H1 (cell line): ENCODE results near the gene CAPN13. TPM values are rescaled to one million over a fixed set of nuclear protein-coding genes. Genes with fewer than 3 reads are reported as not detected.

Experiments
- CTCF ChIA-PET: fragments of 300-600 bp; sonication (Branson Sonifier 250); formaldehyde crosslinking; loops from one replicate; lab custom pipeline; 2021; ENCODE audit not compliant: partially characterized antibody; lab: Charles Lee
- POLR2A ChIA-PET: fragments of 300-600 bp; sonication (Branson Sonifier 250); formaldehyde crosslinking; loops from one replicate; lab custom pipeline; 2021; ENCODE audit warnings: inconsistent platforms; ENCODE audit not compliant: partially characterized antibody; lab: Charles Lee
- DNase-seq, 2 experiments: peaks; one replicate each; pipeline versions ENCODE4 v3.0.0 to v3.0.0-alpha.2; 2010 to 2022; ENCODE audit warnings: low spot score in 2 of 2, low read depth in 1 of 2, mixed read lengths in 1 of 2
- FAIRE-seq: peaks from 2 replicates; lab custom pipeline; 2011; peaks lifted over from hg19 to GRCh38; lab: Jason Lieb, UNC
- H2AFZ ChIP-seq: 2 replicates; pipeline ENCODE4 v1.8.1; 2012; ENCODE audit warnings: low read length, inconsistent platforms
- H2AK5ac ChIP-seq: 2 replicates; pipeline ENCODE4 v1.6.1; 2013; ENCODE audit warnings: low read depth, low read length
- H2BK120ac ChIP-seq: replicated peaks from 2 replicates; pipeline ENCODE3; 2013; ENCODE audit warnings: low read depth, low read length, inconsistent platforms
- H2BK12ac ChIP-seq: 2 replicates; pipeline ENCODE4 v1.6.1; 2013; ENCODE audit warnings: low read depth, low read length
- H2BK15ac ChIP-seq: 2 replicates; pipeline ENCODE4 v1.6.1; 2013; ENCODE audit warnings: low read length
- H2BK20ac ChIP-seq: 2 replicates; pipeline ENCODE4 v1.6.1; 2013; ENCODE audit warnings: low read length
- H2BK5ac ChIP-seq: 2 replicates; pipeline ENCODE4 v1.6.1; 2013; ENCODE audit warnings: low read depth, low read length
- H3K14ac ChIP-seq: 2 replicates; pipeline ENCODE4 v1.6.1; 2013; ENCODE audit warnings: inconsistent platforms; ENCODE audit not compliant: insufficient read length
- H3K18ac ChIP-seq: 2 replicates; pipeline ENCODE4 v1.6.1; 2013; ENCODE audit warnings: low read length; ENCODE audit errors: extremely low read depth
- H3K23ac ChIP-seq: 2 replicates; pipeline ENCODE4 v1.6.1; 2013; ENCODE audit warnings: inconsistent platforms; ENCODE audit not compliant: insufficient read length
- H3K23me2 ChIP-seq: 2 replicates; pipeline ENCODE4 v1.6.1; 2013; ENCODE audit warnings: low read depth, low read length
- H3K27ac ChIP-seq: 2 replicates; pipeline ENCODE4 v1.6.1; 2011; ENCODE audit warnings: low read depth, low read length, inconsistent platforms
- H3K27me3 ChIP-seq, 4 experiments: replicated peaks in 1 of 4; 1 replicate in 1 of 4; 2 replicates in 3 of 4; pipeline versions ENCODE4 v1.6.1 to v1.8.1; 2011 to 2013; ENCODE audit warnings: low read length in 3 of 4, mild to moderate bottlenecking in 3 of 4, inconsistent platforms in 2 of 4, mixed read lengths in 2 of 4, moderate library complexity in 1 of 4; ENCODE audit not compliant: control insufficient read depth in 3 of 4, insufficient read depth in 3 of 4; ENCODE audit errors: extremely low read depth in 1 of 4
- H3K36me3 ChIP-seq, 4 experiments: 2 replicates each; pipeline versions ENCODE4 v1.6.1 to v1.8.1; 2011 to 2013; ENCODE audit warnings: mild to moderate bottlenecking in 4 of 4, low read length in 3 of 4, moderate library complexity in 2 of 4, control low read depth in 1 of 4, inconsistent platforms in 1 of 4; ENCODE audit not compliant: insufficient read depth in 4 of 4, control insufficient read depth in 2 of 4
- H3K4ac ChIP-seq: replicated peaks from 2 replicates; pipeline ENCODE3; 2013; ENCODE audit warnings: low read length, low read depth, mixed read lengths, inconsistent platforms; ENCODE audit not compliant: insufficient read length
- H3K4me1 ChIP-seq, 4 experiments: replicated peaks in 1 of 4; 1 replicate in 1 of 4; 2 replicates in 3 of 4; pipeline versions ENCODE4 v1.6.1 to v1.8.1; 2011 to 2013; ENCODE audit warnings: low read length in 3 of 4, inconsistent platforms in 2 of 4, mixed read lengths in 1 of 4; ENCODE audit not compliant: insufficient read depth in 4 of 4, control insufficient read depth in 3 of 4
- H3K4me2 ChIP-seq, 2 experiments: 2 replicates each; pipeline versions ENCODE4 v1.6.1 to v1.8.1; 2011 to 2013; ENCODE audit warnings: low read depth in 2 of 2, low read length in 2 of 2, control low read depth in 1 of 2, inconsistent platforms in 1 of 2, mild to moderate bottlenecking in 1 of 2; ENCODE audit not compliant: insufficient read depth in 1 of 2
- H3K4me3 ChIP-seq, 4 experiments: fragments of 200-600, 300-600 bp in 1 of 4; sonication (generic), shearing (Covaris generic), sonication (Bioruptor Twin) in 1 of 4; 2 replicates each; pipeline versions ENCODE4 v1.5.1 to v1.8.1; 2011 to 2016; ENCODE audit warnings: low read length in 4 of 4, low read depth in 3 of 4, control low read depth in 2 of 4, inconsistent platforms in 2 of 4, mild to moderate bottlenecking in 2 of 4, mixed read lengths in 1 of 4, moderate library complexity in 1 of 4; ENCODE audit not compliant: insufficient read depth in 2 of 4; ENCODE audit errors: extremely low read depth in 1 of 4
- H3K56ac ChIP-seq: replicated peaks from 2 replicates; pipeline ENCODE3; 2013; ENCODE audit warnings: low read depth, mild to moderate bottlenecking, mixed read lengths, low read length, inconsistent platforms; ENCODE audit not compliant: insufficient read length
- H3K79me1 ChIP-seq: 2 replicates; pipeline ENCODE4 v1.6.1; 2013; ENCODE audit warnings: low read depth, low read length, control low read depth
- H3K79me2 ChIP-seq, 2 experiments: 2 replicates each; pipeline versions ENCODE4 v1.6.1 to v1.8.1; 2012 to 2013; ENCODE audit warnings: low read length in 2 of 2, mild to moderate bottlenecking in 2 of 2, inconsistent platforms in 1 of 2; ENCODE audit not compliant: insufficient read depth in 2 of 2, control insufficient read depth in 1 of 2
- H3K9ac ChIP-seq, 4 experiments: replicated peaks in 1 of 4; 1 replicate in 1 of 4; 2 replicates in 3 of 4; pipeline versions ENCODE4 v1.6.1 to v1.8.1; 2011 to 2013; ENCODE audit warnings: low read depth in 3 of 4, low read length in 3 of 4, control low read depth in 2 of 4, mild to moderate bottlenecking in 2 of 4, moderate library complexity in 2 of 4, inconsistent platforms in 1 of 4; ENCODE audit errors: extremely low read depth in 1 of 4
- H3K9me3 ChIP-seq, 2 experiments: 2 replicates each; pipeline versions ENCODE4 v1.6.1 to v1.8.1; 2012 to 2013; ENCODE audit warnings: mild to moderate bottlenecking in 2 of 2, moderate library complexity in 2 of 2, control low read depth in 1 of 2, inconsistent platforms in 1 of 2, low read depth in 1 of 2, low read length in 1 of 2, mixed read lengths in 1 of 2; ENCODE audit not compliant: insufficient read depth in 2 of 2
- H4K20me1 ChIP-seq, 2 experiments: replicated peaks in 1 of 2; 2 replicates each; pipeline versions ENCODE3 to v1.8.1; 2011 to 2013; ENCODE audit warnings: inconsistent platforms in 2 of 2, low read length in 2 of 2, mild to moderate bottlenecking in 1 of 2; ENCODE audit not compliant: insufficient read depth in 2 of 2, control insufficient read depth in 1 of 2
- H4K5ac ChIP-seq: 2 replicates; pipeline ENCODE4 v1.6.1; 2013; ENCODE audit warnings: low read length, low read depth, mixed read lengths, inconsistent platforms; ENCODE audit not compliant: insufficient read length
- H4K8ac ChIP-seq: 2 replicates; pipeline ENCODE4 v1.8.0; 2013; ENCODE audit warnings: mild to moderate bottlenecking, moderate library complexity, low read length, inconsistent platforms; ENCODE audit not compliant: insufficient read depth; ENCODE audit errors: extremely low read depth
- H4K91ac ChIP-seq: replicated peaks from 2 replicates; pipeline ENCODE3; 2013; ENCODE audit warnings: low read length, mixed read lengths, inconsistent platforms; ENCODE audit not compliant: insufficient read length
- BACH1 ChIP-seq: IDR thresholded peaks from 2 replicates; pipeline ENCODE4 v1.6.1; 2012; ENCODE audit warnings: low read length, improper control_type of control experiment
- CBX5 ChIP-seq: fragments of 300-800, 300-1000 bp; sonication (generic); IDR thresholded peaks from 2 replicates; pipeline ENCODE4 v1.7.1; 2016; ENCODE audit warnings: antibody characterized with exemption, low read length, low read depth
- CHD1 ChIP-seq: IDR thresholded peaks from 2 replicates; pipeline ENCODE4 v1.6.1; 2012; ENCODE audit warnings: low read depth, low read length, improper control_type of control experiment
- HDAC6 ChIP-seq: IDR thresholded peaks from one replicate; pipeline ENCODE4 v1.7.1; 2012; ENCODE audit warnings: low read depth, mild to moderate bottlenecking, inconsistent platforms, low read length, moderate library complexity
- KDM1A ChIP-seq: fragments of 200-600, 300-600 bp; sonication (generic); IDR thresholded peaks from 2 replicates; pipeline ENCODE4 v1.7.1; 2016; ENCODE audit warnings: mild to moderate bottlenecking, low read length, borderline replicate concordance
- PHF8 ChIP-seq: fragments of 200-600 bp; sonication (generic); conservative IDR thresholded peaks from 2 replicates; pipeline ENCODE4 v1.7.1; 2012; ENCODE audit warnings: low read depth, mild to moderate bottlenecking, inconsistent platforms, low read length, moderate library complexity
- POLR2A ChIP-seq, 2 experiments: IDR thresholded peaks; 1 replicate in 1 of 2; 2 replicates in 1 of 2; pipeline ENCODE4 v1.6.1; 2011; ENCODE audit warnings: low read depth in 2 of 2, low read length in 2 of 2, mild to moderate bottlenecking in 2 of 2; ENCODE audit errors: control extremely low read depth in 1 of 2
- SIRT6 ChIP-seq: IDR thresholded peaks from one replicate; pipeline ENCODE4 v1.7.1; 2012; ENCODE audit warnings: low read length, inconsistent platforms
- SIX5 ChIP-seq: IDR thresholded peaks from 2 replicates; pipeline ENCODE4 v1.6.1; 2011; ENCODE audit warnings: mild to moderate bottlenecking, low read depth, low read length
- SP2 ChIP-seq: IDR thresholded peaks from 2 replicates; pipeline ENCODE4 v1.6.1; 2012; ENCODE audit warnings: mild to moderate bottlenecking, low read length, inconsistent platforms
- SUZ12 ChIP-seq: fragments of 200-600 bp; sonication (generic); IDR thresholded peaks from 2 replicates; pipeline ENCODE4 v1.6.1; 2012; ENCODE audit warnings: mild to moderate bottlenecking, inconsistent platforms, low read length, moderate library complexity, mixed read lengths
- WGBS, 2 experiments: shearing (Covaris generic) in 1 of 2; methylation state at CpG; one replicate each; pipeline versions ENCODE4 v1.1.6 to v1.1.7; 2013 to 2015; ENCODE audit warnings: low lambda C conversion rate in 2 of 2, mixed read lengths in 2 of 2, inconsistent platforms in 1 of 2, low coverage in 1 of 2, missing lambda C conversion rate in 1 of 2; ENCODE audit not compliant: insufficient replicate concordance in 2 of 2, insufficient coverage in 1 of 2, insufficient read length in 1 of 2; ENCODE audit errors: extremely low coverage in 1 of 2, missing lambda C conversion rate in 1 of 2; 5-methylcytosine and 5-hydroxymethylcytosine counted together
- polyA plus RNA-seq, 7 experiments: library from polyadenylated mRNA; depleted of rRNA in 3 of 7; stranded (reverse) in 5 of 7; unstranded in 2 of 7; fragments of >200 nt in 5 of 7; fragments of 200-250 nt in 2 of 7; gene quantifications; 1 replicate in 5 of 7; 2 replicates in 1 of 7; 4 replicates in 1 of 7; pipeline versions ENCODE4 v1.2.1 to v1.2.3, GENCODE V29; 2011 to 2013; ENCODE audit warnings: missing spikeins in 2 of 7, mixed read lengths in 2 of 7
- total RNA-seq: library from RNA; stranded (reverse); fragmentation: NEBNext Ultra II Directional; extraction: Animal tissue kit (Norgen Biotek cat#: 25700); gene quantifications from 2 replicates; pipeline ENCODE4 v1.2.1, GENCODE V29; 2021
- TF ChIP-seq, protein P1 (sequence below): IDR thresholded peaks from 2 replicates; pipeline ENCODE4 v1.6.1; 2011; ENCODE audit warnings: low read length, improper control_type of control experiment
- TF ChIP-seq, protein P2 (sequence below): IDR thresholded peaks from 2 replicates; pipeline ENCODE4 v1.6.1; 2012; ENCODE audit warnings: low read length, inconsistent platforms

CAPN13 gene
- total and polyA plus RNA-seq, 2 of the 8 experiments (the other 6 are each of a cell fraction or from before 2014, with no cell fraction given) = 2.4 TPM

DNA sequence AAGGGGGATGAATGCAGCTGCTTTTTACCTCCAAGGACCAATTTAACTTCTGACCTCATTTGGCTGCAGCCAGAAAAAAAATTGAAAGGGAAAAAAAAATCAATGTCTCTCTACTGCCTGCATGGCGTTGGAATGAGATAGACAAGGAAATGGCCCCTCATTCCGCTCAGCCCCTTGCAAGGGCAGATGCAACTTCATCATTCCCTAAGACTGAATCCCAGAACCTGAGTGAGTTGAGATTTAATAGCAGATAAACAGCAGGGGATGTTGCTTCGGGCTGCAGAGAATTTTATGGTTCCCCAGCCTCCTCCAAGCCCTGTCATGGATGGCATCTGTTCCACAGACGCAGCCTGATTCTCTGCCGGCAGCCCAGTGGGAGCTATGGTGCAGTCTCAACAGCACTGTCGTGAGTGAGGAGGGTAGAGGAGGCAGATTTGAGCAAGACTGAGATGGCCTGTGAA, 49.0 kb downstream of the CAPN13 start:
- ChIA-PET CTCF (no interaction called here), POLR2A (no interaction called here)
- H3K18ac ChIP-seq = no peak overlapping the region
- H4K5ac ChIP-seq = no peak overlapping the region
- no peak overlapping the region for H4K91ac ChIP-seq
- H2BK5ac ChIP-seq = no peak overlapping the region
- H4K20me1 ChIP-seq = no peaks in the 10 kb centered on the region
- FAIRE-seq (no peak), DNase-seq (no peak)
- H3K9ac ChIP-seq = no peak overlapping the region
- no peak overlapping the region for H2BK20ac ChIP-seq
- H2AK5ac ChIP-seq = no peak overlapping the region
- H3K4me2 ChIP-seq = no peak overlapping the region
- no peak overlapping the region for H2BK120ac ChIP-seq
- no peaks in the 10 kb centered on the region for H3K36me3 ChIP-seq
- H2AFZ ChIP-seq = no peak overlapping the region
- no peaks in the 10 kb centered on the region for H3K79me1 ChIP-seq
- no peak overlapping the region for H3K27ac ChIP-seq
- no peaks in the 10 kb centered on the region for H3K9me3 ChIP-seq
- no peak overlapping the region for H3K56ac ChIP-seq
- H3K27me3 ChIP-seq = no peaks in the 10 kb centered on the region
- 83% methylated on average over 5 of the region's 6 CpGs; no CpG with 5 or more reads in 1 of the 2 experiments for WGBS, 2 experiments
- no peaks in the 10 kb centered on the region for H3K79me2 ChIP-seq
- no peak overlapping the region for H4K8ac ChIP-seq
- H2BK15ac ChIP-seq = no peak overlapping the region
- H3K4me1 ChIP-seq = no peaks in the 10 kb centered on the region
- no peak overlapping the region for H3K4ac ChIP-seq
- H3K4me3 ChIP-seq = no peak overlapping the region
- peak overlapping the region; percentile 14; the same call in 1 of the 2 replicates for H2BK12ac ChIP-seq
- H3K14ac ChIP-seq = no peak overlapping the region
- H3K23ac ChIP-seq = no peak overlapping the region
- H3K23me2 ChIP-seq = no peaks in the 10 kb centered on the region; the same call in 1 of the 2 replicates
- TF ChIP-seq POLR2A (IDR thresholded peaks at IDR 0.05; ENCODE audit: control extremely low read depth in 1 of 2, low read depth in 2 of 2, low read length in 2 of 2) (no peak), SP2 (no peak), CHD1 (no peak), SIX5 (no peak), SUZ12 (no peak), PHF8 (no peak), SIRT6 (no peak), BACH1 (no peak), KDM1A (no peak), HDAC6 (no peak), CBX5 (no peak)
- TF ChIP-seq, protein P1, sequence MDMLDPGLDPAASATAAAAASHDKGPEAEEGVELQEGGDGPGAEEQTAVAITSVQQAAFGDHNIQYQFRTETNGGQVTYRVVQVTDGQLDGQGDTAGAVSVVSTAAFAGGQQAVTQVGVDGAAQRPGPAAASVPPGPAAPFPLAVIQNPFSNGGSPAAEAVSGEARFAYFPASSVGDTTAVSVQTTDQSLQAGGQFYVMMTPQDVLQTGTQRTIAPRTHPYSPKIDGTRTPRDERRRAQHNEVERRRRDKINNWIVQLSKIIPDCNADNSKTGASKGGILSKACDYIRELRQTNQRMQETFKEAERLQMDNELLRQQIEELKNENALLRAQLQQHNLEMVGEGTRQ = no peak
- TF ChIP-seq, protein P2, sequence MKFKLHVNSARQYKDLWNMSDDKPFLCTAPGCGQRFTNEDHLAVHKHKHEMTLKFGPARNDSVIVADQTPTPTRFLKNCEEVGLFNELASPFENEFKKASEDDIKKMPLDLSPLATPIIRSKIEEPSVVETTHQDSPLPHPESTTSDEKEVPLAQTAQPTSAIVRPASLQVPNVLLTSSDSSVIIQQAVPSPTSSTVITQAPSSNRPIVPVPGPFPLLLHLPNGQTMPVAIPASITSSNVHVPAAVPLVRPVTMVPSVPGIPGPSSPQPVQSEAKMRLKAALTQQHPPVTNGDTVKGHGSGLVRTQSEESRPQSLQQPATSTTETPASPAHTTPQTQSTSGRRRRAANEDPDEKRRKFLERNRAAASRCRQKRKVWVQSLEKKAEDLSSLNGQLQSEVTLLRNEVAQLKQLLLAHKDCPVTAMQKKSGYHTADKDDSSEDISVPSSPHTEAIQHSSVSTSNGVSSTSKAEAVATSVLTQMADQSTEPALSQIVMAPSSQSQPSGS = no peak
